Activated gamma-delta T cell (primary cell): Measurements from ENCODE around the gene U2AF1.
"Not testable (repeated sequence)": the region's sequence is repeated elsewhere in the genome, so short reads cannot be mapped to it uniquely, and the experiment has no call there.

Experiments used
- DNase-seq: peaks from one replicate; lab custom pipeline; 2025; lab: John Stamatoyannopoulos, UW
- total RNA-seq, 2 donors: gene quantifications; one replicate each; lab custom pipeline; 2026; lab: John Stamatoyannopoulos, UW

U2AF1 gene, protein sequence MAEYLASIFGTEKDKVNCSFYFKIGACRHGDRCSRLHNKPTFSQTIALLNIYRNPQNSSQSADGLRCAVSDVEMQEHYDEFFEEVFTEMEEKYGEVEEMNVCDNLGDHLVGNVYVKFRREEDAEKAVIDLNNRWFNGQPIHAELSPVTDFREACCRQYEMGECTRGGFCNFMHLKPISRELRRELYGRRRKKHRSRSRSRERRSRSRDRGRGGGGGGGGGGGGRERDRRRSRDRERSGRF
- total RNA-seq: 3.1 to 5.2 reads per million in 2 donors

DNA sequence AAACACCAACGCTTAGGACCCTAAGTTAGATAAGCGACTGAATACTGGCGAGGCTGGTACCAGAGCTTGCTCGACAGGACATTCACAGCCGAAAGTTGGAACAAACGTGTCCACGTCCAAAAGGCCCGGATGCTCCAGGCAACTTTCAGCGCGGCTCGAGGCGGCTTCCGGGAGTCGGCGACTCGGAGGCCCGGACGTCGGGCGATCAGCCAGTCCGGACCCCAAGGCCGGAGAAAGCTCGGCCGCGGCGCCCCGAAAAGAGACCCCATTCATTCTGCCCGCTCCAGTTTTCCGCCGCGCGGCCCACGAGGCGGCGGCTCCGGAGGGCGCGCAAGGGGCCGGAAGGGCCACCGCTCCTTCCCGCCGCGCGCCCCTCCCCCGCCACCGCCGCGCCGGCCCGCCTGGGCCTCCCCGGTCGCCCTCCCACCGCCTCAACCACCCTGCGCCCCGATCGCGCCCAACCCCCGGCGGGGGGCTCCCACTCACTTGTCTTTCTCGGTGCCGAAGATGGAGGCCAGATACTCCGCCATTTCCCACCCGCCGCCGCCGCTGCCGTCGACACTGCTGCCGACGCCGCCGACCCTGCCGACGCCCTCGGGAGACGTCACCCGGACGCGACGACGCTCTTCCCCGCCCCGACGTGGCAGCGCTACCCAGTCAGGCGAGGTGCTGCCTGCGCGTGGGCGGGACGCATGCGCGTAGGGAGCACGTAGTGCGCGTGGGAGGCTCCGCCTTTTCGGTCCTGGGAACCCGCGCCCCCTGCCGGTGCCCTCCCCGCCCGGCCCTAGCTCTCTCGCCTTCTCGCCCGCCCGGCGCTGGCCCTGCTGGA, at the start of gene U2AF1:
Gene U2AF1, minus strand, starts transcription at position 606 of the 829 bp plus-strand sequence. Its CDS starts 76 bp downstream, at position 530.
- DNase-seq: not testable (repeated sequence)

DNA sequence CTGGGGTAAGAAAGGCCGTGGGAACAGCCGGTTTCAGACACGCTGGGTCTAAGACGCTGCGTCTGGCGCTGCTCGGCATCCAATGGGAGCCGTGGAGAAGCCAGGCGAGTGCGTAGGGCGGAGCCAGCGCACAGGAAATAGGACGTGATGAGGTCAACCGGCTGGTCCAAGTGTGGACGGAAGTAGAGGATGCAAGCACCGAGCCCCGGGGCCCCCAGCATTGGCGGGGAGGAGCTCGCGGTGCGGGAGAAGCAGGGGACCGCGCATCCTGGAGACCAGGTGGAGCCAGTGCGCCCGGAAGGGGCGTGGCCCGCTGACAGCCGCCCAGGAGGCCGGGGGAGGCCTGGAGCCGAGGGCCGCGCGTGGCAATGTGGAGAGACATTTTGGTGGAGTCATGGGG, 46.2 kb upstream of the U2AF1 start:
- not testable (repeated sequence) for DNase-seq

DNA sequence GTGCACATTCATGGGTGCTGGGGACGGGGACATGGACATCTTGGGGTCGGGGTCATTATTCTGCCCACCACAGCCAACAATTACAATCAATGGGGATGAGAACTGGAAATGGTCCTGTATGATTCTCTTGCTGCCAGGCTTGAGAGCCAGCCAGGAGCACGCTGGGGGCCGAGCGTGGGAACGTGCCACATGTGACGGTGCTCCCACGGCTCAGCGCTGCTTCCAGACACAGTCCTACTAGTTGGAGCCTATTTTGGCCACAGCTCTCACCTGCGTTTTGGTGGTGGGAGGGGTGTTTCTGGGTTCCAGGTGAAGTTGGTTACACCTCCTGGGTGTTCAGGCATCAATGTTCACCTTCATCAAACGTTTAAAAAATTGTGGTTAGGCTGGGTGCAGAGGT, 42.0 kb upstream of the U2AF1 start:
- not testable (repeated sequence) for DNase-seq

DNA sequence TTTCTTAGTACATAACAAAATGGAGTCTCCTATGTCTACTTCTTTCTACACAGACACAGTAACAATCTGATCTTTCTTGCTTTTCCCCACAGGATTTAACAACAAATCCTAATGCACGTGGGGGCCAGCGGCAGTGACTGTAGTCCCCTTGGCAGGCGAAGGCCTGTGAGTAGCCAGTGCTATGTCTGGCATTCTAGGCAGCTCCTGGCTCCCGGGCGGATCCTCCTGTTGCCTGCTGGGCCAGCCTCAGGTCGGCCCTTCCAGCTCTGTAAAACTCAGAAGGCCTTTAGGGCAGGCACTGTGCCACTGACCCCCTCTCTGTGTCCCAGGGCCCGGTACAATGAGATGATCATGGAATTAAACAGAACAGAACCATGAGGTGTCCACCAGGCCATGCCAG, 40.6 kb upstream of the U2AF1 start:
- DNase-seq: not testable (repeated sequence)

DNA sequence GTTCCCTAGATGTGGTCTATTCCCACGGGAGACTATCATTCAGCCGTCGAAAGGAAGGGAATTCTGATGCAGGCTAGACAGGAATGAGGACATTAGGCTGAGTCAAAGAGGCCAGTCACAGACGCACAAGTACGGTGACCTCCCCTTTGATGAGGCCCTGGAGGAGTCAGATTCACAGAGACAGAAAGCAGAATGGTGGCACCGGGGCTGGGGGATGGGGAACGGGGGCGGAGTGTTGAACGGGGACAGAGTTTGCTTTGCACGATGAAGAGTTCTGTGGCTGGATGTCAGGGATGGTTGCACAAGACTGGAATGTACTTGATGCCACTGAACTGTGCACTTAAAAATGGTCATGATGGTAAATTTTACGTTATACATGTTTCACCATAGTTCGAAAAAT, 39.3 kb upstream of the U2AF1 start:
- not testable (repeated sequence) for DNase-seq

DNA sequence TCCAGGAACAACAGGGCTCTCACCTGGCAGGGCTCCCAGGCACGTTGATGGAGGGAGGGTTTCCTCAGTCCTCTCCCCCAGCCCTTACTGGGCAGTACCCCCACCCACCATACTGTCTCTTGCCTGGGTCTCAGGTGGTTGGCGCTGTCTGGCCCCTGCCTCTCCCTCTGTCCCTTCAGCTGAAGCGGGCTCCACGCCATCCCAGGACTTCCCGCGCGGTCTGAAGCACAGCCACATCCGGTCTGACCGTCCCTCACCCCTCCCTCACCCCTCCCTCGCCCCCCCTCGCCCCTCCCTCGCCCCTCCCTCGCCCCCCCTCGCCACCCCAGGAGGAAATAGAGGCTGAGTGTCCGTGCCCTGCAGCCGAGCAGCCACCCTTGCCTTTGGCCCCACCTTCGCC, 34.0 kb upstream of the U2AF1 start:
- not testable (repeated sequence) for DNase-seq

DNA sequence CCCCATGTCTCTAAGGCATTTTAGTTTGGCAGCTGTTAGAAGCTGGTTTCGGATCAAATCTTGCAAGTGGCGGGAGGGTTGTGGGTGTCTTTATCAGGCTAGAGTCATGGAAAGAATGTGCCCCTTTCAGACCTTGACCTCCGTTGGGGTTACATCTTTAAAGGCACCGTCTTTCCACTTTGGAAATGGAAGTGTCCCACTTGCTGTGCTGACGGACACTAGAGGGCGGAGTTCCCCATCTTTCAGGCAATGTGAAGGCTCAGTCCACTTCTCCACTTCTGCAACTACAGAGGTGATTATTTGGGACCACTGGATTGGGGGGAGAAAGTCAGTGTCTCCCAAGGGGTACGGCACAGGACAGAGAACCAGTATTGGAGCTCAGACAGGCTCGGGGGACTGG, 31.6 kb upstream of the U2AF1 start:
- not testable (repeated sequence) for DNase-seq

DNA sequence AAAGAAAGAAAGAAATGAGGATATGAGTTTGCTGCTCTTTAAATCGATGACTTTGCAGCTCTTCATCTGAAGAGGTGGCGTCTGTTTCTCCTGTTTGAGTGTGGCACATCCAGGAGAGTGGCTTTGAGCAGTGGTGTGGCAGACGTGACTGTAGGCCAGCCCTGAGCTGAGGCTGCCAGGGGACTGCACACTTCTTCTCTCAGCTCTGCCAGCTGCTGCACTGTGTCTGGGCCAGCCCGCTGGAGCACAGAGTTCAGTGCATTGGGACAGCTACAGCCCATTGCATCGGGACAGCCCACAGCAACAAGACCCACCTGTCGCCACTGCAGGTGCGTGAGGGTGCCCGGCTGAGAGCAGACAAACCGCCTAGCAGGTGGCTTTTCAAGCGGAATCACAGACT, 27.1 kb upstream of the U2AF1 start:
- not testable (repeated sequence) for DNase-seq

DNA sequence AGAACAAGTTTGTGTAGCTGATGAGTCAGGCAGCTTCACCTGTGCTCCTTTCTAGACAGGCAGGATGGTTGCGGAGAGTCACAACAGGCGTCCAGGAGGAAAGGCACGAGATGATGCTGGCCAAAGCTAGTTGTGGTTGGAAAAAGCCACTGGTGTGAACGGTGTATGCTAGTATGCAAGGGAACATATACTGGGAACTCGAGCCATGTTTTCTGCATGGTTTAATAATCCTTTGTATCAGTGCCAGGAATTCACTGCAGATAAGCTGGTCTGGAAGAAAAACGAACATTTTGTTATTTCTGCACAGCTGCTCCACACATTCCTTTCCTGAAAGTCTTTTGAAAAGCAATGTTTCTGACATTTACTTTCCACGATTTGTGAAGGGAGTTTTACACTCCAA, 22.7 kb upstream of the U2AF1 start:
- not testable (repeated sequence) for DNase-seq

DNA sequence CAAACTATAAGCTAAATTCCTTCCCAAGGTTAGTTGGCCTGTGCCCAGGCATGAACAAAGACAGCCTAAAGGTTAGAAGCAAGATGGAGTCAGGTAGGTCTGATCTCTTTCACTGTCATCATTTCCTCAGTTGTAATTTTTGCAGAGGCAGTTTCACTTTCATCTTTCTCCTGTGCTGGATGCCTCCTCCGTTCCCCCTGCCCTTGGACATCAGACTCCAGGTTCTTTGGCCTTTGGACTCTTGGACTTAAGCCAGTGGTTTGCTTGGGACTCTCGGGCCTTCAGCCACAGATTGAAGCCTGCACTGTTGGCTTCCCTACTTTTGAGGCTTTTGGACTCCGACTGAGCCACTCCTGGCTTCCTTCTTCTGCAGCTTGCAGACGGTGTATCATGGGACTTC, 8.6 kb upstream of the U2AF1 start:
- not testable (repeated sequence) for DNase-seq

DNA sequence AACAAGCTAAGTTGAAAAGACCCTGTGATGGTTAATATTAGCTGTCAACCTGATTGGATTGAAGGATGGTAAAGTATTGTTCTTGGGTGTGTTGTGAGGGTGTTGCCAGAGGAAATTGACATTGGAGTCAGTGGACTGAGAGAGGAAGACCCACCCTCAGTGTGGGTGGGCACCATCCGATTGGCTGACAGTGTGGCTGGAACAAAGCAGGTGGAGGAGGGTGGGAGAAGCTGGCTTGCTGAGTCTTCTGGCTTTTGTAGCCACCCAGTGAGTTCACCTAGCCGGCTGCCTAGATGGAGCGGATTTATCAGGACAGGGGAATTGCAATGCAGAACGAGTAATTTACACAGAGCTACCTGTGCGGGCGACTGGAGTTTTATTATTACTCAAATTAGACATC, 7.1 kb upstream of the U2AF1 start:
- DNase-seq: not testable (repeated sequence)

DNA sequence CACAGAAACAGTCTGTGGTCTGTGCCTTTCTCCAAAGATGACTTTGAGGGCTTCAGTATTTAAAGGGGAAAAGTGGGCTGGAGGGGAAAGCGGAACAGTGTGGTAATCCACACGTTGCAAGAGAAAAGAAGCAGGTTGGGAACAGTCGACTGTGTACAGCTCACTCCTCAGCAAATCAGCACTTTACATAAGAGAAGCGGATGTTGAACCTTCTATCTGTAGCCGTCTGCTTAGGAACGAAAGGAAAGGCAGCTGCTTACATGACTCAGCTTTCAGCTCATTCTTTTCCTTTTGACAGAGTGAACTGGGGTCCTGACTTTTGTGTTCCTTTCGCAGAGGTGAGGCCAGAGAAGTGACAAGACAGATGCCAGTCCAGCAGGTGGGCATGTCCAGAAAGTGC, 1.6 kb upstream of the U2AF1 start:
- DNase-seq: not testable (repeated sequence)

DNA sequence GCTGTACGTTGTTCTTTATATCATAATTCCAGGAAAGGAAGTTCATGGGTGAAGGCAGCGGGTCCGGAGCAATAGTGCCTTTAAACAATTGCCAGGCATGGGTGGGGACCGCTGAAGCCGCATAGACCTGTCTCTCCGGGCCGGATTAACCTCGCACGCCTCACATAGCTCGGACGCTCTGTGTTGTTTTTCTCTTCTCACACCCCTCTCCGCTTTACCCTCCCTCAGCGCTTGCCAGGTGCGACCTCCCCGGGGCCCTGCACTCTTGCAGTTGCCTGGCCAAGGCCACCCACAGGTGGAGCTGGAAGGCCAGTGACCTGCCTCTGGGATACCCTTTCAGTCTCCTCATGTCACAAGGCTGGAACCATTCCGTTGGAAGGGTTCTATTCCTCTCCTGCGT, 807 bp upstream of the U2AF1 start:
- DNase-seq: not testable (repeated sequence)

DNA sequence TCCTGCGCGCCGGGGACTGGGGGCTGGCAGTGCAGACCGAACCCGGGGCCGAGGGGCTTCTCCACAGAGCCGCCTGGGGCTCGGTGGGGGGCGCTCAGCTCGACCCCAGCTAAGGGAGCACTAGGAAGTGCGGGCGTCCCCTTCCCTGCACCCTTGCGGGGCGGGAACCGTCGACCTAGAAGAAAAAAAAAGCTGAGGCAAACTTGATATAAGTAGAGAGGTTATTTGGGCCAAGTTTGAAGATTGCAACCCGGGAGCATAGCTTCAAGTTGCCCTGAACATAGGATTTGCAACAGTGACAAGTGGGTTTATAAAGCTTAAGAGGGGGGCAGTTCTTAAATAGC, 396 bp upstream of the U2AF1 start:
- DNase-seq: not testable (repeated sequence)

DNA sequence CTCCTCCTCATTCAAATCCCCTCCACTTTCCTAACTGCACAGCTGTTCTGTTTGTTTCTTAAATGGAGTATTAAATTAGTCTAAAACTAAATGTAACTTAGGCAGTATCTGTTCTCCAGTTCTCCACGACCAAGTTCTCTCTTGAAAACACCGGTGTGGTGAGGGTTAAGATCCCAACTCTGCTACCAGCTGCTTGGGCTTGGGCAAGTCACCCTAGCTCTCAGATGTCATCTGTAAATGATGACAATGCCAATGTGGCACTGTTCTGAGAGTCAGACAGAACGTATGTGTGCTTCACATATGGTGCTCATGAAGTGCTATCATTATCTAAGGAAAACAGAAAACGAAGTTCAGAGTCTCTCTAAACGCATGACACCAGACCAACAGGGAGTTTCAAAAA, 2.7 kb downstream of the U2AF1 start:
- not testable (repeated sequence) for DNase-seq

DNA sequence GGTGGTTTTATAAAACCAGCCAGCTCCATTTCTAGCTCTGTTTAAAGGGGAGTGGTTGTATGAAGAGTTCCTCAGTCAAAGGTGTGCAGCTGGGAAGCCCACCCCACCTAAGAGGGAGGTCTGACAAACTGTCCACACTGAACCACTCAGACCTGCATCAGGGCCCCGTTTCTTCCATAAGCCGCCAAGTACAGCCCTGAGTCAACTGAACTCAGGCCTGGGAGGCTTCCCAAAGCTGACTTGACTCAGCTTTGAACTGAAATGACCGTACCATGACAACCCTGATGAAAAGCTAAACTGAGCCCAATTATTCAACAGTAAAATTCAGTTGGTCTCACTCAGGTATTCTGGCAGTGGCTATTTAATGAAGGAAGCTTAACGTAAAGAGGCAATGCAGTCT, 5.1 kb downstream of the U2AF1 start:
- not testable (repeated sequence) for DNase-seq

DNA sequence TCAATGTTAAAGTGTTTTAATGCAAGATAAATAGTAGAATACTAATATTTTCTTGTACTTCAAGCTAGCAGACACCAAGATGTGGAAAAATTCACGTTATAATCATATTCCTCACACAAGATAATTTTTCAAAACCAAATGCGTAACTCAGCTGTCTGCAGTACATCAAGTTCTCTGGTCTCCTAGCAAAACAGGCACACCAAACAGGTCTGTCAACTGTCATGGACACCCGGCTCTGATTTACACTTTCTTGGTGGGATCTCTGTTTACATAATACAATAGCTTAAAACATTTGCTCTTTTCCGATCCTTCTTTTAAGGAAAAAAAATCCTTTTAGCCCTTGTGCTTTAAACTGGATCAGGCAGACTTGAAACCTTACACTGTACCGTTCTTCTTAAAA, 5.7 kb downstream of the U2AF1 start:
- DNase-seq: not testable (repeated sequence)

DNA sequence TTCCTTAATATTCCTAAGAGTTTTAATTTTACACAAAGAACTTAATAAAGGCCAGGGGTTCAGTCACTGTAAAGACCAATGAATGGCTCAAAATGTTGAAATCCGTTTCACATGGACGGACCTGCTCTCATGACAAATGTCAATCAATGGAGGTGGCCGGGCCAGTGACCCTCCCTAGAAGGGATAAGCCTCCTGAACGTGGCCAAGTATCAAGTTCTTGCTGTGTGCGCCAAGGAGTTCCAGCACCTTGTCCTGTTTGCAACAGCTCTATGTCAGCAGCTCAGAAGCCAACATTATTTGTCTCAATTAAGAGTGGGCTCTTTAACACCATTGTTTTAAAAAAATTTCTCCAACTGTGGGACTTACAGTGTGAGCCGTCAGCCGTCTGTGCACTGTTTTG, 6.4 kb downstream of the U2AF1 start:
- not testable (repeated sequence) for DNase-seq

DNA sequence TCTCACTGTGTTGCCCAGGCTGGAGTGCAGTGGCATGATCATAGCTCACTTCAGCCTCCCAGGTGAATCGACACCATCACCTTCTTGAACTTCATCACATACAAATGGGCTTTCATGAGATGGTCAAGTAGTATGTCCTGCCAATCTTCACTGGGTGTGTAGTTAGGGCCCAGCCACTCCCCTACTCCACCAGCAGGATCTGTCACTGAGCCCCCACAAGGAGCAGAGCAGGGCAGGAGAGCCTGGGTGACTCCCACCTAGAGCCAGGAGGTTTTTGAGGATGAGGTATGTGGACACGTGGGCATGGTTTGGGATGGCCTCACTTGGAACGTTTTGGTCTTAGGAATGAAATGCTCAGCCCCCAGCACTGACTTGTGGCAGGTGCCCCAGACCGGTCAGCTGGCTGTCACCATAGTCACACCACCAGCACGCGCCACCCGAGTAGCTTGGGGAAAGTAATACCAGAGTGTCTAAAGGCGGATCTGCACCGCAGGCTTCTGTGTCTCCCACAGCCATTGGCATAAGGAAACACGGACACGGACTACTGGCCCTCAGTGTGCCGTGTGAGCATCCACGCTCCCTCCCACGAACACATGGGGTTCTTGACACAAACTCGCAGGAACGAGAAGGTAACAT, 15.3 kb downstream of the U2AF1 start:
- not testable (repeated sequence) for DNase-seq

DNA sequence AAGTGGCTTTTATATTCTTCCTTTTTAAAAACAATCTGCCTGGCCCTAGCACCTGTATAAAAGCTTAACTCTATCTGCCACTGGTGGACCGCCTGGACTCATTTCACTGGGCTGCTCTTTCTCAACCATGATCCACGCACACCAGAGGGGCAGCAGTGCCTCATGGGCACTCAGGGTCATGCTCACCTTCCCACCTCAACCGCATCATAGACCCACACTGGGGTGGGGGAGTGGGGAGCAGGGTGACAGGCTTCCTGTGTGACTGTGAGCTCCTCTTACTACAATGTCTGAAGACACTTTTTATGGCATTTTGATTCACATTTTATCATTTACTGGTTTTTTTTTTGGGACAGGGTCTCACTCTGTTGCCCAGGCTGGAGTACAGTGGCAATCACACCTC, 16.4 kb downstream of the U2AF1 start:
- DNase-seq: not testable (repeated sequence)

DNA sequence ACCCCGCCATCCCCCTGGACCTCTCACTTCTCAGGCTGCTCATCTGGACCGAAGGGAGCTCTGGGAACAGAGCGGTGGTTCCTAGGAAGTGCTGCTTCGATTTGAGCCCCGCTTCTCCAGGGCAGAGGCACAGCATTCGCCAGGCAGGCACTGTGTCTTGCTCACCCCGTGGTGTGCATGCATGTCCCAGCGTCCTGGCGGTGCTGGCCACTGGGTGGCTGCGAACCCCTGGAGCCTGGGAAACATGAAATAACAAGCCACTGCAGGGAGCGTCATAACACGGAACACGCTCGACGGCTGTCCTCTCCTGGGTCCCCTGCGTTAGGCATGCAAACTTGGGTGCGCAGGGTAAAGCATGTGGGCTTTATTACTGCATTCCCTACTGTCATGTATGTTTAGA, 17.9 kb downstream of the U2AF1 start:
- DNase-seq: not testable (repeated sequence)

DNA sequence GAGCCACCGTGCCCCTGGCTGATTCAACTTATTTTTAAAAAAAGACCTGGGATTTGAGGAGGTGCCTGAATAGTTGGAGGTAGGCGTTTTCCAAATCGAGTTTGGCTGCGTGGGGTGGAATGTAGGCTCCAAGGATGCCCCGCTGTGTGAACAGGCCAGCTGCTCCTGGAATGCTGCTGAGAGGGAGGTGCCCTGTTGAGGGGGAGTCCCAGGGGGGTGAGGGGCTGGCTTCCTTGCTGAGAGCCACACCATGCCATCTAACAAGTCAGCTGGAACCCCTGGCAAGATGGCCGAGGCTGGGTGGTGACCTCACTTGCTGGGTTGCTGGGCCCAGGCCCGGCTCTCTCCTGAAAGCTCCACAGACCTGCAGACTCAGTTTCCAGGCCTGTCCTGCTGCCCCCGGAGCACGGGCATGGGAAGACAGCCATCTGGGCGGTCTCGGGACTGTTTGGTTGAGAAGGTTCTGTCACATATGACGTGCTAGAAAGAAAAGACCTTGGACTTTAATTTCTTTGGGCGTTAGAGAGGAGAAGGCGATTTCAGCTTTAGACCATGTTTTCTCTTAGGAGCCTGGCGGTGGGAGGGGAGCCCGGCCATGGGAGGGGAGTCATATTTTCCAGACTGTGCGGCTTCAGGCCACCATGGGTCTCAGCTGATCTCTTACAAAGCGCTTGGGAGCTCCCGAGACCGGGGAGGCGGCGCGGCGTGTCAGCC, 24.6 kb downstream of the U2AF1 start:
- not testable (repeated sequence) for DNase-seq
